ENCODE results near the gene GSK3B.

Gene GSK3B

GRCh38 chr3:119918992-119919933 is 175.0 kb downstream of the GSK3B start:
- peaks cover 6% of the 10 kb centered on the region for H3K4me1 ChIP-seq (ENCODE audit: control insufficient read depth, insufficient read depth, low read length)
- WGBS, 2 experiments = 90 to 99% methylated on average over 2 to 5 of the region's 6 CpGs
- H3K36me3 ChIP-seq (ENCODE audit: control insufficient read depth, insufficient read depth, low read length) = peaks cover 8% of the 10 kb centered on the region
- no peak overlapping the region for H3K27ac ChIP-seq (ENCODE audit: insufficient read depth, low read depth, low read length, poor library complexity, severe bottlenecking)
- H3K4me3 ChIP-seq (ENCODE audit: insufficient read depth, low read depth, low read length) = no peak overlapping the region
- no peaks in the 10 kb centered on the region for H3K27me3 ChIP-seq (ENCODE audit: control insufficient read depth, insufficient read depth, low read length, poor library complexity, severe bottlenecking)
- H3K9me3 ChIP-seq (ENCODE audit: control insufficient read depth, low read length) = no peaks in the 10 kb centered on the region

- Histone ChIP-seq H3K36me3 (ENCODE audit: control insufficient read depth, insufficient read depth, low read length) (peaks cover 19% of the 10 kb centered on the region), H3K27ac (ENCODE audit: insufficient read depth, low read depth, low read length, poor library complexity, severe bottlenecking) (no peak overlapping the region), H3K9me3 (ENCODE audit: control insufficient read depth, low read length) (no peaks in the 10 kb centered on the region), H3K4me1 (ENCODE audit: control insufficient read depth, insufficient read depth, low read length) (peaks cover 15% of the 10 kb centered on the region), H3K4me3 (ENCODE audit: insufficient read depth, low read depth, low read length) (no peak overlapping the region), H3K27me3 (ENCODE audit: control insufficient read depth, insufficient read depth, low read length, poor library complexity, severe bottlenecking) (no peaks in the 10 kb centered on the region)
- 10 to 24% methylated on average over 3 of the region's 3 CpGs for WGBS, 2 experiments
Measured at GRCh38 chr3:119913021-119913420, 181.2 kb downstream of the GSK3B start.

DNA sequence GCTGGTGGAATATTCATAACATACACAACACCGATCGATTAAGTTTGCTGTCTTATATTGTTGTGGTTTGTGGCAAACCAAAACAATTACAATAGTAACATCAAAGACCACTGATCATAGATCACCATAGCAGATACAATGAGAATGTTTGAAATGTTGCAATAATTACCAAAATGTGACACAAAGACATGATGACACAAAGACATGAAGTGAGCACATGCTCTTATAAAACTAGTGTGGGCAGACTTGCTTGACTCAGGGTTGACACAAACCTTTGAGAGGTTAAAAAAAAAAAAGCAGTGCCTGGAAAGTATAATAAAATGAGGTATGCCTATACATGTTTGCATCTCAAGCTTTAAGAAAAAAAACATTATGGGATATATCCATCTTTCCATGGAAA is 182.0 kb downstream of the GSK3B start:
- no peaks in the 10 kb centered on the region for H3K9me3 ChIP-seq (ENCODE audit: control insufficient read depth, low read length)
- H3K4me1 ChIP-seq (ENCODE audit: control insufficient read depth, insufficient read depth, low read length) = peaks cover 15% of the 10 kb centered on the region
- no peak overlapping the region for H3K27ac ChIP-seq (ENCODE audit: insufficient read depth, low read depth, low read length, poor library complexity, severe bottlenecking)
- H3K4me3 ChIP-seq (ENCODE audit: insufficient read depth, low read depth, low read length) = no peak overlapping the region
- no CpG with 5 or more reads among the region's 2 CpGs for WGBS, 2 experiments
- H3K27me3 ChIP-seq (ENCODE audit: control insufficient read depth, insufficient read depth, low read length, poor library complexity, severe bottlenecking) = no peaks in the 10 kb centered on the region
- peaks cover 19% of the 10 kb centered on the region for H3K36me3 ChIP-seq (ENCODE audit: control insufficient read depth, insufficient read depth, low read length)

GRCh38 chr3:119911748-119912147 is 182.5 kb downstream of the GSK3B start:
- Histone ChIP-seq H3K27me3 (ENCODE audit: control insufficient read depth, insufficient read depth, low read length, poor library complexity, severe bottlenecking) (no peaks in the 10 kb centered on the region), H3K4me1 (ENCODE audit: control insufficient read depth, insufficient read depth, low read length) (peaks cover 15% of the 10 kb centered on the region), H3K9me3 (ENCODE audit: control insufficient read depth, low read length) (no peaks in the 10 kb centered on the region), H3K27ac (ENCODE audit: insufficient read depth, low read depth, low read length, poor library complexity, severe bottlenecking) (no peak overlapping the region), H3K4me3 (ENCODE audit: insufficient read depth, low read depth, low read length) (no peak overlapping the region), H3K36me3 (ENCODE audit: control insufficient read depth, insufficient read depth, low read length) (peaks cover 19% of the 10 kb centered on the region)
- 92 to 100% methylated on average over 1 of the region's 1 CpG for WGBS, 2 experiments

GRCh38 chr3:119902061-119902460 is 192.2 kb downstream of the GSK3B start:
- 94% methylated on average over 1 to 2 of the region's 3 CpGs for WGBS, 2 experiments
- Histone ChIP-seq H3K27ac (ENCODE audit: insufficient read depth, low read depth, low read length, poor library complexity, severe bottlenecking) (no peak overlapping the region), H3K4me1 (ENCODE audit: control insufficient read depth, insufficient read depth, low read length) (no peaks in the 10 kb centered on the region), H3K4me3 (ENCODE audit: insufficient read depth, low read depth, low read length) (no peak overlapping the region), H3K36me3 (ENCODE audit: control insufficient read depth, insufficient read depth, low read length) (no peaks in the 10 kb centered on the region), H3K27me3 (ENCODE audit: control insufficient read depth, insufficient read depth, low read length, poor library complexity, severe bottlenecking) (no peaks in the 10 kb centered on the region), H3K9me3 (ENCODE audit: control insufficient read depth, low read length) (no peaks in the 10 kb centered on the region)

GRCh38 chr3:119901148-119901547 is 193.1 kb downstream of the GSK3B start:
- H3K27ac ChIP-seq (ENCODE audit: insufficient read depth, low read depth, low read length, poor library complexity, severe bottlenecking) = no peak overlapping the region
- H3K9me3 ChIP-seq (ENCODE audit: control insufficient read depth, low read length) = no peaks in the 10 kb centered on the region
- 100% methylated on average over 1 of the region's 1 CpG for WGBS, 2 experiments
- no peaks in the 10 kb centered on the region for H3K4me1 ChIP-seq (ENCODE audit: control insufficient read depth, insufficient read depth, low read length)
- H3K4me3 ChIP-seq (ENCODE audit: insufficient read depth, low read depth, low read length) = no peak overlapping the region
- H3K27me3 ChIP-seq (ENCODE audit: control insufficient read depth, insufficient read depth, low read length, poor library complexity, severe bottlenecking) = no peaks in the 10 kb centered on the region
- H3K36me3 ChIP-seq (ENCODE audit: control insufficient read depth, insufficient read depth, low read length) = no peaks in the 10 kb centered on the region

DNA sequence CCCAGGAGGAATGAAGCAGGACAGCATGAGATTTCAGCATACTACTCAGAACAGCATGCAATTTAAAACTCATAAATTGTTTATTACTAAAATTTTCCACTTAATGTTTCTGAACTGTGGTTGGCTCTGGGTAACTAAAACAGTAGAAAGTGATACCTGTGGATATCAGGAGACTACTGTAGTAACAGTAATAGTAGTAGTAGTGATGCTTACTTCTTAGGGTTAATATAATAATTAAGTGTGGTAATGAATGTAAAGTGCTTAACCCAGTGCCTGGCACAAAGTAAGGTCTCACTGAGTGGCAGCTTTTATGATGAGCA is 195.1 kb downstream of the GSK3B start:
- Histone ChIP-seq H3K27me3 (ENCODE audit: control insufficient read depth, insufficient read depth, low read length, poor library complexity, severe bottlenecking) (no peaks in the 10 kb centered on the region), H3K9me3 (ENCODE audit: control insufficient read depth, low read length) (no peaks in the 10 kb centered on the region), H3K27ac (ENCODE audit: insufficient read depth, low read depth, low read length, poor library complexity, severe bottlenecking) (no peak overlapping the region), H3K36me3 (ENCODE audit: control insufficient read depth, insufficient read depth, low read length) (no peaks in the 10 kb centered on the region), H3K4me3 (ENCODE audit: insufficient read depth, low read depth, low read length) (no peak overlapping the region), H3K4me1 (ENCODE audit: control insufficient read depth, insufficient read depth, low read length) (no peaks in the 10 kb centered on the region)

GRCh38 chr3:119898478-119899191 is 195.6 kb downstream of the GSK3B start:
- Histone ChIP-seq H3K4me1 (ENCODE audit: control insufficient read depth, insufficient read depth, low read length) (no peaks in the 10 kb centered on the region), H3K27ac (ENCODE audit: insufficient read depth, low read depth, low read length, poor library complexity, severe bottlenecking) (no peak overlapping the region), H3K9me3 (ENCODE audit: control insufficient read depth, low read length) (no peaks in the 10 kb centered on the region), H3K27me3 (ENCODE audit: control insufficient read depth, insufficient read depth, low read length, poor library complexity, severe bottlenecking) (no peaks in the 10 kb centered on the region), H3K36me3 (ENCODE audit: control insufficient read depth, insufficient read depth, low read length) (no peaks in the 10 kb centered on the region), H3K4me3 (ENCODE audit: insufficient read depth, low read depth, low read length) (no peak overlapping the region)
- 95% methylated on average over 5 of the region's 6 CpGs for WGBS, 2 experiments

- Histone ChIP-seq H3K4me1 (ENCODE audit: control insufficient read depth, insufficient read depth, low read length) (peaks cover 8% of the 10 kb centered on the region), H3K27me3 (ENCODE audit: control insufficient read depth, insufficient read depth, low read length, poor library complexity, severe bottlenecking) (no peaks in the 10 kb centered on the region), H3K9me3 (ENCODE audit: control insufficient read depth, low read length) (no peaks in the 10 kb centered on the region), H3K27ac (ENCODE audit: insufficient read depth, low read depth, low read length, poor library complexity, severe bottlenecking) (no peak overlapping the region), H3K36me3 (ENCODE audit: control insufficient read depth, insufficient read depth, low read length) (peaks cover 8% of the 10 kb centered on the region), H3K4me3 (ENCODE audit: insufficient read depth, low read depth, low read length) (no peak overlapping the region)
- WGBS, 2 experiments = 94% methylated on average over 2 of the region's 2 CpGs; no CpG with 5 or more reads in 1 of the 2 experiments
Measured at GRCh38 chr3:119894195-119894594, 200.1 kb downstream of the GSK3B start.

GRCh38 chr3:119893769-119894168 is 200.5 kb downstream of the GSK3B start:
- H3K27me3 ChIP-seq (ENCODE audit: control insufficient read depth, insufficient read depth, low read length, poor library complexity, severe bottlenecking) = no peaks in the 10 kb centered on the region
- H3K36me3 ChIP-seq (ENCODE audit: control insufficient read depth, insufficient read depth, low read length) = peaks cover 8% of the 10 kb centered on the region

More at GRCh38 chr3:119893769-119894168, 200.5 kb downstream of the GSK3B start:
- WGBS, 2 experiments = 100% methylated on average over 1 of the region's 1 CpG; no CpG with 5 or more reads in 1 of the 2 experiments
- H3K27ac ChIP-seq (ENCODE audit: insufficient read depth, low read depth, low read length, poor library complexity, severe bottlenecking) = no peak overlapping the region
- H3K9me3 ChIP-seq (ENCODE audit: control insufficient read depth, low read length) = no peaks in the 10 kb centered on the region
- H3K4me1 ChIP-seq (ENCODE audit: control insufficient read depth, insufficient read depth, low read length) = peaks cover 8% of the 10 kb centered on the region
- H3K4me3 ChIP-seq (ENCODE audit: insufficient read depth, low read depth, low read length) = no peak overlapping the region
